Measurements from ENCODE around the gene PPP1R7. TPM values are rescaled to one million over a fixed set of nuclear protein-coding genes. Genes with fewer than 3 reads are reported as not detected.

The PPP1R7 gene
- polyA plus RNA-seq, 1 of the 3 experiments (the other 2 are of a cell fraction): 56.9 TPM

GRCh38 chr2:241207151-241207550 lies 56.9 kb downstream of the PPP1R7 start:
- Histone ChIP-seq H3K79me2 (ENCODE audit: insufficient read depth) (no peaks in the 10 kb centered on the region), H3K27ac (ENCODE audit: low read depth in 2 of 2, low read length in 1 of 2) (no peak overlapping the region), H3K4me2 (no peak overlapping the region), H3F3A (replicated peaks; ENCODE audit: insufficient read depth) (no peaks in the 10 kb centered on the region), H3K4me1 (ENCODE audit: control insufficient read depth in 1 of 2, insufficient read depth in 2 of 2, low read depth in 1 of 2, low read length in 1 of 2) (peaks cover 0 to 10% of the 10 kb centered on the region in 2 experiments; a peak in 1 of 4 replicates), H2AFZ (ENCODE audit: low read depth) (no peak overlapping the region), H3K9me2 (no peaks in the 10 kb centered on the region), H3K36me3 (replicated peaks in 1 of 2; ENCODE audit: control insufficient read depth in 1 of 2, insufficient read depth in 2 of 2, low read length in 1 of 2) (no peaks in the 10 kb centered on the region), H3K9ac (no peak overlapping the region), H3K9me3 (no peaks in the 10 kb centered on the region), H3K4me3 (ENCODE audit: low read depth in 2 of 2, low read length in 1 of 2) (no peak overlapping the region), H3K27me3 (ENCODE audit: insufficient read depth) (no peaks in the 10 kb centered on the region), H4K20me1 (ENCODE audit: insufficient read depth) (no peaks in the 10 kb centered on the region)
- ChIA-PET CTCF (interaction anchor here (1.0 kb wide), 1 partner anchor 12 kb away, joined by 3 read pairs; no protein-coding TSS in a partner anchor), POLR2A (no interaction called here)
- TF ChIP-seq RCOR1 (IDR thresholded peaks at IDR 0.05; ENCODE audit: low read length) (no peak), ZBTB33 (IDR thresholded peaks at IDR 0.05; ENCODE audit: borderline replicate concordance, low read depth) (no peak), RFX5 (IDR thresholded peaks at IDR 0.05; ENCODE audit: low read length) (no peak), RAD21 (IDR thresholded peaks at IDR 0.05; ENCODE audit: low read length) (no peak), RXRA (IDR thresholded peaks at IDR 0.05; ENCODE audit: borderline replicate concordance, low read depth) (no peak), NRF1 (IDR thresholded peaks at IDR 0.05; ENCODE audit: low read depth, low read length) (no peak), TEAD4 (IDR thresholded peaks at IDR 0.05; ENCODE audit: borderline replicate concordance, insufficient read depth) (no peak), FOXM1 (IDR thresholded peaks at IDR 0.05; ENCODE audit: low read depth) (no peak), ELF1 (IDR thresholded peaks at IDR 0.05) (no peak), YY1 (IDR thresholded peaks at IDR 0.05; ENCODE audit: low read depth) (no peak)
- no peak for DNase-seq
- 74% methylated on average over 1 of the region's 1 CpG for WGBS (ENCODE audit: low lambda C conversion rate)

GRCh38 chr2:241207641-241208040 lies 57.4 kb downstream of the PPP1R7 start:
- H3K4me2 ChIP-seq: no peak overlapping the region
- H4K20me1 ChIP-seq (ENCODE audit: insufficient read depth): no peaks in the 10 kb centered on the region
- no peak overlapping the region for H3K4me3 ChIP-seq (ENCODE audit: low read depth in 2 of 2, low read length in 1 of 2)
- H3K9me2 ChIP-seq: no peaks in the 10 kb centered on the region
- H2AFZ ChIP-seq (ENCODE audit: low read depth): no peak overlapping the region
- peaks cover 0 to 10% of the 10 kb centered on the region in 2 experiments; a peak in 1 of 4 replicates for H3K4me1 ChIP-seq (ENCODE audit: control insufficient read depth in 1 of 2, insufficient read depth in 2 of 2, low read depth in 1 of 2, low read length in 1 of 2)
- no peak overlapping the region; a peak in 1 of 4 replicates for H3K27ac ChIP-seq (ENCODE audit: low read depth in 2 of 2, low read length in 1 of 2)
- WGBS (ENCODE audit: low lambda C conversion rate): 62% methylated on average over 4 of the region's 6 CpGs
- H3K36me3 ChIP-seq (replicated peaks in 1 of 2; ENCODE audit: control insufficient read depth in 1 of 2, insufficient read depth in 2 of 2, low read length in 1 of 2): no peaks in the 10 kb centered on the region
- DNase-seq: no peak
- no peaks in the 10 kb centered on the region for H3K9me3 ChIP-seq
- H3F3A ChIP-seq (replicated peaks; ENCODE audit: insufficient read depth): no peaks in the 10 kb centered on the region
- no peaks in the 10 kb centered on the region for H3K79me2 ChIP-seq (ENCODE audit: insufficient read depth)
- ChIA-PET CTCF (interaction anchor here (1.0 kb wide), 1 partner anchor 11 kb away, joined by 3 read pairs; no protein-coding TSS in a partner anchor), POLR2A (no interaction called here)
- no peak overlapping the region for H3K9ac ChIP-seq
- H3K27me3 ChIP-seq (ENCODE audit: insufficient read depth): no peaks in the 10 kb centered on the region
- TF ChIP-seq PBX3 (IDR thresholded peaks at IDR 0.05): no peak
- TF ChIP-seq TAF1 (IDR thresholded peaks at IDR 0.05; ENCODE audit: borderline replicate concordance, low read depth, low read length): no peak
